ENCODE data around the gene ZNF544.
"Not testable (repeated sequence)": the region's sequence is repeated elsewhere in the genome, so short reads cannot be mapped to it uniquely, and the experiment has no call there.

Gene ZNF544

DNA sequence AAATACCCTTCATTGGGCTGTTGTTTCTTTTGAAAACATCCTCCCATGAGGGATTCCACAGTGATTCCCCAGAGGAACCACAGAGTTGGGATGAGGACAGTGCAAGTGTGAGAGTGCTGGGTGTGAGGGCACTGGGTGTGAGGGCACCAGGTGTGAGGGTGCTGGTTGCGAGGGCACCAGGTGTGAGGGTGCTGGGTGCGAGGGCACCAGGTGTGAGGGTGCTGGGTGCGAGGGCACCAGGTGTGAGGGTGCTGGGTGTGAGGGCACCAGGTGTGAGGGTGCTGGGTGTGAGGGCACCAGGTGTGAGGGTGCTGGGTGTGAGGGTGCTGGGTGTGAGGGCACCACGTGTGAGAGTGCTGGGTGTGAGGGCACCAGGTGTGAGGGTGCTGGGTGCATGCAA lies 29.5 kb downstream of the ZNF544 start:
- not testable (repeated sequence) for DNase-seq

- DNase-seq: no peak
These were observed 32.9 kb downstream of the ZNF544 start for GRCh38 chr19:58261600-58261967.

- DNase-seq: no peak
These were observed 33.5 kb downstream of the ZNF544 start for GRCh38 chr19:58261968-58262921.

- no peak for DNase-seq
These were observed 34.2 kb downstream of the ZNF544 start for GRCh38 chr19:58262922-58263296.

GRCh38 chr19:58265100-58265499 lies 36.4 kb downstream of the ZNF544 start:
- DNase-seq: no peak

- no peak for DNase-seq
These were observed 39.6 kb downstream of the ZNF544 start for GRCh38 chr19:58268344-58268743.

DNA sequence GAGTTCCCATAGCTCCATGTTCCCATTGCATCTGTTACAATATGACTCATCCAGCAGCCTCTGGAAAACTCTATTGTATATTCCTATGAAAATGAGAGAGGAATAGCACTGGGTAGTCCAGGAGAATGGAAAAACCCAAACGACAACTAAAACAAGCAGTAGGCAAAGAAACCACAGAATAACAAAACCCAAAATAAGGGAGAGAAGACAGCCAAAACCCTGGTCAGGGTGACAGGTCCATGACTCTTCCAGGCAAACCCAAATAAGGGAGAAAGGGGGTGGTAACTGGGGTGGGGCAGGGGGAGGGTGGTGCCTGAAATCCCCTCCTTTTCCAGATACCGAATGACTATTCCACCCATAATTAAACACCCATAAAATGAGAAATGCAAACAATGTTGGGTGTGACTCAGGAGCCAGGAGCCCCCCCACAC lies 46.1 kb downstream of the ZNF544 start:
- no peak for DNase-seq

DNA sequence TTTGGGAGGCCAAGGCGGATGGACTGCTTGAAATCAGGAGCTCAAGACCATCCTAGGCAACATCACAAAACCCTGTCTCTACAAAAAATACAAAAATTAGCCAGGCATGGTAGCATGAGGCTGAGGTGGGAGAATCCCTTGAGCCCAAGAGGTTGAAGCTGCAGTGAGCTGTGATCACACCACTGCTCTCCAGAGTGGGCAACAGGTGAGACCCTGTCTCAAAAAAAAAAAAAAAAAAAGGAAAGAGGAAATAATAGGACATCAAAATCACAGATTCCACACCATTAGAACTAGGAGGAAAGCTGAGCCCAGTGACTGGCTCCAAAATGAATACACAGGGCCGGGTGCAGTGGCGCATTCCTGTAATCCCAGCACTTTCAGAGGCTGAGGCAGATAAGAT lies 46.9 kb downstream of the ZNF544 start:
- DNase-seq: no peak

DNA sequence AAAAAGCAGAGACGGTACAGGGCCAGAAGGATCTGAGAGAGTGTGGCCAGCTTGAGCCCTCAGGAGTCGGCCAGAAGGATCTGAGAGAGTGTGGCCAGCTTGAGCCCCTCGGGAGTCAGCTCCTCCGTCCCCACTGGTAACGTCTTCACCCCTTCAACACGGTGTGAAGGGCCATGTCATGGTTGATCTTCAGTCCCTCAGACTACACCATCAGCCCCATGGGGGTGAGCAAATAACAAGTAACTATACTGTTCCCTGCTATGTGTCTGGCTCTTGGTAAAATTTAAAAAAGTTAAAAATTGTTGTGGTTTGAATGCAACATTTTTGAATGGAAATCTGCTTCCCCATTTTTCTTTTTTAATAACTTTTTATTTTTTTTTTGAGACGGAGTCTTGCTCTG lies 48.5 kb downstream of the ZNF544 start:
- DNase-seq: no peak

- DNase-seq: no peak
These were observed 49.2 kb downstream of the ZNF544 start for GRCh38 chr19:58277748-58278540.

DNA sequence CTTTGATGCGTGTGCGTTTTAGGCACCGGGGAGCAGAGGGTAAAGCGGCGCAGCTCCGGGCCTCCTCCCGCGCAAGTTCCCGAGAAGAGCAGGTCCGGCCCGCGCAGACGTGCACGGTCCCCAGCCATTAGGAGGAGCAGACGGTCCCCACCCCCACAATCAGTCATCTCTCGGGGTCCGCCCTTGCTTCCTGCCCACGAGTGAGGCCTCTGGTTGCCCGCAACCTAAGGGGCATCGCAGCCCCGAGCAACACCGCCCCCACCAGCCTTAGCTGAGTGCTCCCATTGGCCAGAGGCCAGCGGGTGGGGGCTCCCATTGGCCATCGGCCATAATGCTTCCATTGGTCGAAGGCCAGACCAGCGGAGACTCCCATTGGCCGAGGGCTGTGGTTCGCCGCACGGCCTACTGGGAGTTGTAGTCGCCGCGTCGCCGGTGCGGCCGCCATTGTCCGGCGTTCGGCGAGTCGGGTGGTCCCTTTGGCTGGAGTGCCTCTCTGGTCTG lies 49.9 kb downstream of the ZNF544 start, which contains the start of gene ZNF8:
TSS of gene ZNF8 (plus strand) at position 415 of the 501 bp plus-strand sequence. CDS start 127 bp downstream, outside the sequence.
- peak; percentile 97 for DNase-seq

DNA sequence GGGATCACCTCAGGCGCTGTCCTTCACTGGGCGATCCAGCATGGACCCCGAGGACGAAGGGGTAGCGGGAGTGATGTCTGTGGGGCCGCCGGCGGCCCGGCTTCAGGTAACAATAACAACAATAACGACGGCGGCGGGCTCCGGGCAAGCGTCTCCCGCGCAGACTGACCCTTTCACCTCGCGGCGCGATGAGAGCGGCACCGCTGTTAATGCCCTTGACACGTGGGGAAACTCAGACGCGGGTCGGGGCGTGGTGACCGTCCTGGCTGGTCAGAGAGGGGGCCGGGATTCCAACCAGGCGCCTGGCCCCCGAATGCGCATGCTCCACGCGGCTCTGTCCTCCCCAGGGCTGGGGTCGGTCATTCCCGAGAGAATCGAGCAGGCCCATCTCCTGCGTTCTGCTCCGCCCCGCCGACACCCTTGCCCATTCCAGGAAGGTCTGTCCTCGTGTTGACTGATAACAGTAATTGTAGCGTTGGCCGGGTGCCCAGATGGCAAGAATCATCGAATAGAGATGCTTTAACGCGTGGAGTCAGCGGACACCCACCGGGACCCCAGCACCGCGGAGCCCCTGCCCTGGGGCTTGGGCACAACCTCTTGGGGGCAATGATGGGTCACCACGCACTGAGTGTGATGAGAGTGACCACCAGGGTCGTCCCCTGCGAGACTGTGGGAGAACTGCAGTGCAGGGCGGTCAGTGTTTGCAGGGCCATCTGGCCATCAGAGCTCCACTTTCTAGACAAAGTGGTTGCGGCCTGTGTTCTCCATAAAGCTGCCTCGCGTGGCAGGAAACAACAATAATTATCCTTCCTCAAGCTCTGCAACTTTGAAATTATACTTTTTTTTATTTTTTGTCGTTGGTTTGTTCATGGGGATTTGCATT lies 50.6 kb downstream of the ZNF544 start:
- peak; percentile 45 for DNase-seq

GRCh38 chr19:58279925-58280316 lies 51.2 kb downstream of the ZNF544 start:
- no peak for DNase-seq

GRCh38 chr19:58284199-58284598 lies 55.5 kb downstream of the ZNF544 start:
- DNase-seq: no peak

- DNase-seq: no peak
These were observed 63.2 kb downstream of the ZNF544 start for GRCh38 chr19:58291943-58292342.

DNA sequence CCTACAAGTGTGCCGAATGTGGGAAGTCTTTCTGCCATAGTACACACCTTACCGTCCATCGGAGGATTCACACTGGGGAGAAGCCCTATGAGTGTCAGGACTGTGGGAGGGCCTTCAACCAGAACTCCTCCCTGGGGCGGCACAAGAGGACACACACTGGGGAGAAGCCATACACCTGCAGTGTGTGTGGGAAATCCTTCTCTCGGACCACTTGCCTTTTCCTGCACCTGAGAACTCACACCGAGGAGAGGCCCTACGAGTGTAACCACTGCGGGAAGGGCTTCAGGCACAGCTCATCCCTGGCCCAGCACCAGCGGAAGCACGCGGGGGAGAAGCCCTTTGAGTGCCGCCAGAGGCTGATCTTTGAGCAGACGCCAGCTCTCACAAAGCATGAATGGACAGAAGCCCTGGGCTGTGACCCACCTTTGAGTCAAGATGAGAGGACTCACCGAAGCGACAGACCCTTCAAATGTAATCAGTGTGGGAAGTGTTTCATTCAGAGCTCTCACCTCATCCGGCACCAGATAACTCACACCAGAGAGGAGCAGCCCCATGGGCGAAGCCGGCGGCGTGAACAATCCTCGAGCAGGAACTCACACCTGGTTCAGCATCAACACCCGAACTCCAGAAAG lies 66.1 kb downstream of the ZNF544 start:
- no peak for DNase-seq

GRCh38 chr19:58296104-58296503 lies 67.4 kb downstream of the ZNF544 start:
- DNase-seq: no peak

DNA sequence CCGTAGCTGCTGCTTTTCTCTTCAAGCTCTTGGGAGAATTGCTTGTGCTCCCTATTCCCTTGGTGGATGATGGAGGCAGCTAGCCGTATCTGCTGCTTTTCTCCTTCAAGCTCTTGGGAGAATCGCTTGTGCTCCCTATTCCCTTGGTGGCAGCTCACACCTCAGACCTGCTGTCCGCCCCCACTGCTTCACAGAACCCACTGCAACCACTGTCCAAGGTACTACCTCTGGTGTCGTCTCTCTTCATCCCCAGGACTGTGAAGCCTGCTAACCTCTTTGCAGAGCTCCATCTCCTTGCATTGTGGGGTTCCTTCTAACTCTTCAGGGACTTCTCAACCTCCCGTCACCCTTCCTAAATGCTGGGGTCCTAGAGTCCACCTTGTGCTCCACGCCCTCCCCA lies 71.9 kb downstream of the ZNF544 start:
- no peak for DNase-seq

DNA sequence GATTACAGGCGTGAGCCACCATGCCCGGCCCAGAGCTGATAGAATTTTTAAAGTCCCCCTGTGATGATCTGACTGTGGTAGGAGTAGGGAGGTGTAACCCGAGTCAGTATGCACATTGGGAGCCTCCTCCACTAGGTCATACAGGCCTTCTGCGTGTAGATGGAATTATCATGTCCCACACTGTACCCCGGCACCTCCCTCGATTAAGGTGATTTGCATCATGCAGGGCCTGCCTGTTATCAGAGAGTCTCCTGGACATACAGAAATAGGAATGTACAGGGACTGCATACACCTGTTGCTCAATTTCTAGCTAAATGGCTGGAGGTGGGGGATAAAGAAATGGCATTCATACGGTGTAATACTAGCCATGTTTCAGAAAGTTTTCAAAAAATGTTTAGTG lies 75.5 kb downstream of the ZNF544 start:
- no peak for DNase-seq

GRCh38 chr19:58304748-58305064 lies 76.0 kb downstream of the ZNF544 start:
- no peak for DNase-seq

GRCh38 chr19:58305065-58305931 lies 76.6 kb downstream of the ZNF544 start, which contains the start of gene ERVK3-1:
ERVK3-1 (plus strand) TSS chr19:58305377; CDS start chr19:58312169, 6,792 bp downstream.
- DNase-seq: peak; percentile 94

Data from CD4-positive, alpha-beta T cell treated with Interleukin-17A for 4 hours (primary cell).